DND-41 (cell line): ENCODE measurements around the gene BAHD1.

Source experiments
- ATAC-seq: fragments of 200-7000 bp; cut with Tn5 transposase; 3 replicates; pipeline ENCODE4 v1.9.1; 2021; ENCODE audit warnings: low read depth; ENCODE audit not compliant: insufficient read depth
- DNase-seq: peaks from one replicate; pipeline ENCODE4 v3.0.0-alpha.2; 2020
- H2AFZ ChIP-seq: 2 replicates; pipeline ENCODE4 v1.6.0; 2012; ENCODE audit warnings: low read depth, low read length
- H3K27ac ChIP-seq: 2 replicates; pipeline ENCODE4 v1.5.1; 2012; ENCODE audit warnings: low read length, inconsistent platforms
- H3K27me3 ChIP-seq: fragments of 200-600 bp; sonication (generic); 2 replicates; pipeline ENCODE4 v1.6.0; 2012; ENCODE audit warnings: low read length, mild to moderate bottlenecking, inconsistent platforms; ENCODE audit not compliant: insufficient read depth, poor library complexity
- H3K36me3 ChIP-seq: 2 replicates; pipeline ENCODE4 v1.5.1; 2012; ENCODE audit warnings: low read length, inconsistent platforms; ENCODE audit not compliant: insufficient read depth
- H3K4me1 ChIP-seq: 2 replicates; pipeline ENCODE4 v1.5.1; 2012; ENCODE audit warnings: mild to moderate bottlenecking, low read length; ENCODE audit not compliant: insufficient read depth
- H3K4me2 ChIP-seq: 2 replicates; pipeline ENCODE4 v1.6.0; 2012; ENCODE audit warnings: mild to moderate bottlenecking, moderate library complexity, low read length, inconsistent platforms; ENCODE audit not compliant: insufficient read depth
- H3K4me3 ChIP-seq, 2 experiments: fragments of 200-600 bp in 1 of 2; shearing (Covaris generic) in 1 of 2; 2 replicates each; pipeline ENCODE4 v1.5.1; 2012 to 2016; ENCODE audit warnings: inconsistent platforms in 2 of 2, low read length in 2 of 2, mild to moderate bottlenecking in 2 of 2, low read depth in 1 of 2, moderate library complexity in 1 of 2
- H3K79me2 ChIP-seq: 2 replicates; pipeline ENCODE4 v1.6.0; 2012; ENCODE audit warnings: low read length, inconsistent platforms; ENCODE audit not compliant: insufficient read depth
- H3K9ac ChIP-seq: 2 replicates; pipeline ENCODE4 v1.6.0; 2012; ENCODE audit warnings: low read depth, mild to moderate bottlenecking, inconsistent platforms, low read length, moderate library complexity
- H3K9me3 ChIP-seq: 2 replicates; pipeline ENCODE4 v1.5.1; 2012; ENCODE audit warnings: low read length, moderate library complexity, mild to moderate bottlenecking, inconsistent platforms; ENCODE audit not compliant: insufficient read depth, severe bottlenecking
- H4K20me1 ChIP-seq: 2 replicates; pipeline ENCODE4 v1.6.0; 2012; ENCODE audit warnings: low read length; ENCODE audit not compliant: insufficient read depth
- EZH2 ChIP-seq: IDR thresholded peaks from 3 replicates; pipeline ENCODE4 v1.6.1; 2012; ENCODE audit warnings: borderline replicate concordance, low read depth, mild to moderate bottlenecking, moderate library complexity, low read length, inconsistent platforms; ENCODE audit not compliant: severe bottlenecking
- TF ChIP-seq, protein P1 (sequence below): IDR thresholded peaks from 2 replicates; pipeline ENCODE4 v1.5.1; 2012; ENCODE audit warnings: borderline replicate concordance, low read length, moderate library complexity, mild to moderate bottlenecking; ENCODE audit not compliant: poor library complexity, severe bottlenecking; ENCODE audit errors: extremely low read depth

The BAHD1 gene

GRCh38 chr15:40456738-40457137 lies 16.0 kb downstream of the BAHD1 start:
- no peaks in the 10 kb centered on the region for H3K27me3 ChIP-seq
- ATAC-seq: no peak
- H3K4me1 ChIP-seq: peaks cover 32% of the 10 kb centered on the region
- peaks cover 87% of the 10 kb centered on the region for H4K20me1 ChIP-seq
- H3K79me2 ChIP-seq: peaks cover 87% of the 10 kb centered on the region
- DNase-seq: no peak
- H3K36me3 ChIP-seq: peaks cover 29% of the 10 kb centered on the region
- H3K27ac ChIP-seq: no peak overlapping the region
- no peak overlapping the region for H3K4me2 ChIP-seq
- H2AFZ ChIP-seq: no peak overlapping the region
- no peaks in the 10 kb centered on the region for H3K9me3 ChIP-seq
- no peak overlapping the region for H3K4me3 ChIP-seq
- no peak overlapping the region for H3K9ac ChIP-seq
- TF ChIP-seq EZH2: no peak
- TF ChIP-seq, protein P1, sequence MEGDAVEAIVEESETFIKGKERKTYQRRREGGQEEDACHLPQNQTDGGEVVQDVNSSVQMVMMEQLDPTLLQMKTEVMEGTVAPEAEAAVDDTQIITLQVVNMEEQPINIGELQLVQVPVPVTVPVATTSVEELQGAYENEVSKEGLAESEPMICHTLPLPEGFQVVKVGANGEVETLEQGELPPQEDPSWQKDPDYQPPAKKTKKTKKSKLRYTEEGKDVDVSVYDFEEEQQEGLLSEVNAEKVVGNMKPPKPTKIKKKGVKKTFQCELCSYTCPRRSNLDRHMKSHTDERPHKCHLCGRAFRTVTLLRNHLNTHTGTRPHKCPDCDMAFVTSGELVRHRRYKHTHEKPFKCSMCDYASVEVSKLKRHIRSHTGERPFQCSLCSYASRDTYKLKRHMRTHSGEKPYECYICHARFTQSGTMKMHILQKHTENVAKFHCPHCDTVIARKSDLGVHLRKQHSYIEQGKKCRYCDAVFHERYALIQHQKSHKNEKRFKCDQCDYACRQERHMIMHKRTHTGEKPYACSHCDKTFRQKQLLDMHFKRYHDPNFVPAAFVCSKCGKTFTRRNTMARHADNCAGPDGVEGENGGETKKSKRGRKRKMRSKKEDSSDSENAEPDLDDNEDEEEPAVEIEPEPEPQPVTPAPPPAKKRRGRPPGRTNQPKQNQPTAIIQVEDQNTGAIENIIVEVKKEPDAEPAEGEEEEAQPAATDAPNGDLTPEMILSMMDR: no peak

GRCh38 chr15:40458495-40459371 lies 18.0 kb downstream of the BAHD1 start:
- Histone ChIP-seq H2AFZ (no peak overlapping the region), H3K4me3 (no peak overlapping the region), H3K9me3 (no peaks in the 10 kb centered on the region), H3K36me3 (peaks cover 44% of the 10 kb centered on the region), H3K27me3 (no peaks in the 10 kb centered on the region), H3K4me2 (no peak overlapping the region), H3K79me2 (peaks cover 73% of the 10 kb centered on the region), H3K4me1 (peaks cover 12% of the 10 kb centered on the region), H3K27ac (no peak overlapping the region), H3K9ac (no peak overlapping the region), H4K20me1 (peaks cover 71% of the 10 kb centered on the region)
- TF ChIP-seq, protein P1: no peak
- TF ChIP-seq EZH2: no peak
- ATAC-seq: no peak
- no peak for DNase-seq

GRCh38 chr15:40459391-40460015 lies 18.8 kb downstream of the BAHD1 start:
- H3K4me3 ChIP-seq: no peak overlapping the region
- peaks cover 65% of the 10 kb centered on the region for H3K79me2 ChIP-seq
- H3K36me3 ChIP-seq: peaks cover 52% of the 10 kb centered on the region
- peaks cover 68% of the 10 kb centered on the region for H4K20me1 ChIP-seq
- ATAC-seq (no peak), DNase-seq (no peak)
- no peak overlapping the region for H2AFZ ChIP-seq
- no peak overlapping the region for H3K4me2 ChIP-seq
- H3K4me1 ChIP-seq: peaks cover 4% of the 10 kb centered on the region; the same call in 1 of the 2 replicates
- TF ChIP-seq EZH2: no peak
- TF ChIP-seq, protein P1: no peak
- H3K9ac ChIP-seq: no peak overlapping the region
- H3K27ac ChIP-seq: no peak overlapping the region
- H3K9me3 ChIP-seq: no peaks in the 10 kb centered on the region
- H3K27me3 ChIP-seq: no peaks in the 10 kb centered on the region
